GM21529 (cell line): ENCODE data around the gene CLTA.
A peak's percentile ranks its signal among the peaks of the same experiment; 100 is the strongest.

Experiments
- ATAC-seq: cut with Tn5 transposase; IDR thresholded peaks from one replicate; pipeline ENCODE4 v1.9.1; 2021; ENCODE audit not compliant: unreplicated experiment

CLTA gene

GRCh38 chr9:36190388-36191289 is at the start of gene CLTA:
Gene CLTA (plus strand): TSS chr9:36190921. CDS start chr9:36191057, 136 bp downstream.
- ATAC-seq, result peak; percentile 98

GRCh38 chr9:36141288-36141687 is 49.4 kb upstream of the CLTA start:
- ATAC-seq, result no peak

GRCh38 chr9:36141761-36142160 is 49.0 kb upstream of the CLTA start:
- no peak for ATAC-seq

DNA sequence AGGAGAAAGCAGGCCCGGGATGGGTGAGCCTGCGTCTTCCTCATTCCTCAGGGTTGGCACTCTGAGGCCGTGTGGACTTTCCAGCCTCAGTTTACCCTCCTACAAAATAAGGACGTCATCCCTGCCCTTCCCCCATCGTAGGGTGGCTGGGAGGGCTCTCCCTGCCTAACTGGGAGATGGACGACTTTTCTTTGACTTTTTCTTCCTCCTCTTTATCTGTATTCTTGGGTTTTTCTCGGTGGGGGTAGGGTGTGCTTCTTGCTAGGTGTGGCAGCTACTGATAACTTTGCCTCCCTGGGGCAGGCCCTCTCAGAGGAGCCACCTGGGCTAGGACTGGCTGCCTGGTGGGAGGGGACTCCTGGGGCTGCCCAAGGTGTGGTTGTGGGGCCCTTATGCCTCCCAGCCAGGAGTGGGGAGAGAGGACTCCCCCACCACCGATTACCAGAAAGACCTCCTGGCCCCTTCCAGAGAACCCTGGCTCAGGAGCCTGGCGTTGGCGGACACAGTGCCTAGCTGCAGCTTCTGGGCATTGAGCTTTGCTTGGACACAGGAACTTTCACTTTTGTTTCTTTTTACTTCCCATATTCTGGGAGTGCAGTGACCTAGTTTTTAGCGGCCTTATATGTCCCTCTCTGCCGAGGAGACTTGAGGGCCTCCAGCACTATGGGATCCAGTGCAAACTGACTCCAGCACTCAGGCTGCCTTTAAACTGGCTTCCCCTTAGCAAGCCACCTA is 48.0 kb upstream of the CLTA start:
- no peak for ATAC-seq

DNA sequence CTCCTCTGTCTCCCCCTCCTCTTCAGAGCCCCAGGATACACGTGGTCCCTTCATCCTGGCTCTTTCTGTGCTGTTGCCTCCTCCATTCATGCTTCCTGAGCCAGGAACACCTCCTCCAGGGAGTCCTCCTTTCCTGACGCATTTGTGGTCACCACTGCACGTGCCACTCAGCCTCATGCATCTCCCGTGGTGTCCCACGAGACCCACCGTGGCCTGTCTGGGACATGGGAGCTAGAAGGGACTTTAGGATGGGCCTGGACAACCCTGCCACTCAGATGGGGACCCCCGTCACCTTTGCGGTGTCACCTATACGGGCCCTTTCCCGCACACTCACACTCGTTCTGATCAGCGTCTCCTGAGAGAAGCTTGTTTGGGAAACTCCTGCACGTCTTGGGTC is 47.5 kb upstream of the CLTA start:
- ATAC-seq, result no peak

DNA sequence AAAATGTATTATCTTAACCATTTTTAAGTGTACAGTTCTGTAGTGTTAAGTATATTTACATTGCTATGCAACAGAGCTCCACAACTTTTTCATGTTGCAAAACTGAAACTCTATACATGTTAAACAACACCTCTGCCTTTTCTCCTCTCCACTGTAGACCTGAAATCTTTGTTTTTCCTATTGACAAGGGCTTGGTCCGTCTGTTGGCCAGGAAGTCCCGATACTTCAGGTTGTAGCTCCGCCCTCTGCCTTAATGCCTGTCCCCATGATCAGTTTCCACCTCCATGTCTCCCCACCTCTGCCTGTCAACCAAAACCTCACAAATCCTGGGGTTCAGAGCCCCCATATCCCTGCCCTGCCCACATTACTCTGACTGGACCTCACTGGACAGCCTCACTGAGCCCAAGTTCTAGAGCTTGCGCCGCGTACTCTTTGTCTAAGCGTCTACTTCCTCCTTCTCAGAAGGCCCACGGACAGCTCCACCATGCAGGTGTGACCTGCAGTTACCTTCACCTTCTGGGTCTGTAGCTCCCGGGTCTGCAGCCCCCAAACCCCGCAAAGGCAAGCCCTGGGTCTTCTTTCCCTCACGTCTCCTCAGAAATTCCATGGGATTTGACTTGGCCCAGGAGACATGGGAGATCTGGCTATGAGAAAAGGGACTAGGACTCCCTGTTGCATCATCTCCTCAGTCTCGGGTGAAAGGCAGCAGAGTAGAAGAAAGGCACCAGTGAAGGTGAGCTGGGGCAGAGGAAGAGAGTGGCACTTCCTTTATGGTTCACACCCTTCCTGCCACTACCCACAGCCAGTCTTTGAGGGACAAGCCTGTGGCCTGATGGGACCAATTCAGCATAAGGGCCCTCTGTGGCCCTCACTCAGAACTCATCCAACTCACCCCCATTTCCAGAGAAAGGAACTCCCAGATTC is 46.1 kb upstream of the CLTA start:
- no peak for ATAC-seq

DNA sequence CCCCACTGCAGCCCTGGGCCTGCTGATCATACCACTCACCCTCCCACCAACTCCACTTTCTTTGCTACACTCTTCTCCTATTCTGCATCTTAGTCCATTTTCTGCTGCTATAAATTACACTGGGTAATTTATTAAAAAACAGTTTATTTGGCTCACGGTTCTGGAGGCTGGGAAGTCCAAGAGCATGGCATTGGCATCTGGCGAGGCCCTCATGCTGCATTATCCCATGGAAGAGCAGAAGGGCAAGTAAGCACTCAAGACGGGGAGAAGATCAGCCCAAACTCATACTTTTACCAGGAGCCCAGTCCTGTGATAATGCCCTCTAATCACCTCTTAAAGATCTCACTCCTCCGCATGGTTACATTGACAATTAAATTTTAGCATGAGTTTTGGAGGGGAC is 44.8 kb upstream of the CLTA start:
- ATAC-seq, result no peak

- ATAC-seq, result no peak
Measured at GRCh38 chr9:36146651-36147050, 44.1 kb upstream of the CLTA start.

DNA sequence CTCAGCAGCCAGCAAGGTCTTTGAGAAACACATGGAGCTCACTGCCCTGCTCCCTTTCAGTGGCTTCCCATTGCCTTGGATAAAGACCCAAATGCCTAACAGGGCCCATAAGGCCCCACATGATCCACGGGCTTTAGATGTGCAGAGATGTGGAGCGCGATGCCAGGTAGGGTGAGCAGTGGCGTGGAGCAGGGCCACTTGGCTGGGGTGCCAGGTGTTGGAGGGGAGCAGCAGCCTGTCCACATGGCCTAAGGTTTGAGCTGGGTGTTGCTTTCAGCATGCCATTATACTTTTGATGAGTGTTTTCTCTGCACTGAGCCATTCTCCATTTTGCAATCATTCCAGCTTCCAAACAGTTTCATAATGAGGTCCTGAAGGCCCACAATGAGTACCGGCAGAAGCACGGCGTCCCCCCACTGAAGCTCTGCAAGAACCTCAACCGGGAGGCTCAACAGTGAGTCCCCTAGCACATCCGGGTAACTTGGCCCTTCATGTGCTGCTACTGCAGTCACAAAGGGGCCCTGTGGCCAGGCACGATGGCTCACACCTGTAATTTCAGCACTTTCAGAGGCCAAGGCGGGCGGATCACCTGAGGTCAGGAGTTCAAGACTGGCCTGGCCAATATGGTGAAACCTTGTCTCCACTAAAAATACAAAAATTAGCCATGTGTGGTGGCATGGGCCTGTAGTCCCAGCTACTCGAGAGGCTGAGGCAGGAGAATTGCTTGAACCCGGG is 43.1 kb upstream of the CLTA start:
- ATAC-seq, result no peak

DNA sequence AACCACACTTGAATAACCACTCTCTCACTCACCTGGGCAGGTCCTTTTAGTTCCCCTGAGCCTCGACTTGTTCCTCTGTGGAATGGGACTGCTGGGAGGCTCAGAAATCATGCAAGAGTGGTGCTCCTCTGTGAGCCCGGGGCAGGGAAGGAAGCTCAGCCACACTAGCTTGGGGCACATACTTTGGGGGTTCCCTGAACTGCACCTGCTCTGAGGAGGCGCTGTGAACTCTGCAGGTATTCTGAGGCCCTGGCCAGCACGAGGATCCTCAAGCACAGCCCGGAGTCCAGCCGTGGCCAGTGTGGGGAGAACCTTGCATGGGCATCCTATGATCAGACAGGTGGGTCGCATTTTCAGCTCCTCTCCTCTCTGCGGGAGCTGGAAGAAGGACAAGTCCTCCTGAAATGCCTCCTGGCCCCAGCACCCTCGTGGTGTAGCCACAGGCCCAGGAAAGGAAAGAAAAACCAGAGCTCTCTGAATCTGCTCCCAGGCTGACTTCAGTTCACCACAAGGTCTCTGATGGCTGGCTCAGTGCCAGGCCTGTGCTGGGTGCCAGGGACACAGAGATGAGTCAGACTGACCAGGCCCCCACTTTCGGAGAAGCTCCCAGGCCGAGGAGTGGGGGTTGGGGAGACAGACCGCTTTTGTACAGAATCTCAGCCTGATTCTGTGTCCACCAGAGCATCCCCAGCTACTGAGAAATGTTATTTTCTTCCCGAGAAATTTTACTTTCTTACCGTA is 42.2 kb upstream of the CLTA start:
- peak; percentile 51 for ATAC-seq

- no peak for ATAC-seq
Measured at GRCh38 chr9:36149197-36149596, 41.5 kb upstream of the CLTA start.

GRCh38 chr9:36150574-36151315 is 40.0 kb upstream of the CLTA start:
- ATAC-seq, result no peak

GRCh38 chr9:36151316-36152210 is 39.2 kb upstream of the CLTA start:
- ATAC-seq, result peak; percentile 78

DNA sequence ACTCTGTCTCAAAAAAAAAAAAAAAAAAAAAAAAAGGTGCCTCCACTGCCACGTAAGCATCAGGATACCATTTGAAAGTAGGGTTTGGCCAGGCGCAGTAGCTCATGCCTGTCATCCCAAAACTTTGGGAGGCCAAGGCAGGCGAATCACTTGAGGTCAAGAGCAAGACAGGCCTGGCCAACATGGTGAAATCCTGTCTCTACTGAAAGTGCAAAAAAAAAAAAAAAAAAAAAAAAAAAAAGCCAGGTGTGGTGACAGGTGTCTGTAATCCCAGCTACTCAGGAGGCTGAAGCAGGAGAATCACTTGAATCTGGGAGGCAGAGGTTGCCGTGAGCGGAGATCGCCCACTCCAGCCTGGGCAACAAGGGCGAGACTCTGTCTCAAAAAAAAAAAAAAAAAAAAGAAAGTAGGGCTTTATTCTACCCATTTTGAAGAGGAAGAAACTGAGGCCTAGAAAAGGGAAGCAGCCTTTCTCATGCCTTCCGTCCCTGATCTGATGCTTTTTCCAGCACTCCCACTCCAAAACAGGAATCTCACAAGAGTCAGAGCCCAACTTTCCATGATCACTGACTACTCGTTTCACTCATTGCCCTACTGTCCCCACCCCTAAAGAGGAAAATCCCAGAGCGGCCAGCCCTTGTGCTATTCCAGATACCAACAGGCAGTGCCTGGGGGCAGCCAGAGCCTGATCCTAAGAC is 37.8 kb upstream of the CLTA start:
- no peak for ATAC-seq

GRCh38 chr9:36153746-36154145 is 37.0 kb upstream of the CLTA start:
- ATAC-seq, result no peak

- ATAC-seq, result no peak
Measured at GRCh38 chr9:36154331-36154952, 36.3 kb upstream of the CLTA start.

DNA sequence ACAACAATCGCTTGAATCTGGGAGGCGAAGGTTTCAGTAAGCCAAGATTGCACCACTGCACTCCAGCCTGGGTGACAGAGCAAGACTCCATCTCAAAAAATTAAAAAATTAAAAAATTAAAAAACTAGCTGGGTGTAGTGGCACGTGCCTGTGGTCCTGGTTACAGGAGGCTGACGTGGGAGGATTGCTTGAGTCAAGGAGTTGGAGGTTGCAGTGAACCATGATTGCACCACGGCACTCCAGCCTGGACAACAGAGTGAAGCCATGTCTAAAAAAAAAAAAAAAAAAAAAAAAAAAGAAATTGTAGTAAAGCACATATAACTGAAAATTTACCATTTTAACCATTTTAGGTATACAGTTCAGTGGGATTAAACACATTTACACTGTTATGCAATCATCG is 34.6 kb upstream of the CLTA start:
- no peak for ATAC-seq
